Mucosa of stomach (tissue), 1 donor: ENCODE data around the gene PCDH19.

Experiments used
- H3K27me3 ChIP-seq: one replicate; pipeline ENCODE4 v1.7.0; 2013; ENCODE audit warnings: mild to moderate bottlenecking, low read length; ENCODE audit not compliant: control insufficient read depth, insufficient read depth
- H3K36me3 ChIP-seq: one replicate; pipeline ENCODE4 v1.7.0; 2013; ENCODE audit warnings: low read length; ENCODE audit not compliant: control insufficient read depth, insufficient read depth
- H3K4me1 ChIP-seq: one replicate; pipeline ENCODE4 v1.7.0; 2013; ENCODE audit warnings: mild to moderate bottlenecking, low read length; ENCODE audit not compliant: control insufficient read depth, insufficient read depth
- H3K4me3 ChIP-seq: one replicate; pipeline ENCODE4 v1.7.0; 2013; ENCODE audit warnings: low read length
- H3K9ac ChIP-seq: one replicate; pipeline ENCODE4 v1.7.0; 2013; ENCODE audit warnings: mild to moderate bottlenecking, low read length, moderate library complexity
- H3K9me3 ChIP-seq: one replicate; pipeline ENCODE4 v1.7.0; 2013; ENCODE audit warnings: mild to moderate bottlenecking, low read length, moderate library complexity; ENCODE audit not compliant: control insufficient read depth
- donor health status: Pancreatic carcinoma.

PCDH19 gene

DNA sequence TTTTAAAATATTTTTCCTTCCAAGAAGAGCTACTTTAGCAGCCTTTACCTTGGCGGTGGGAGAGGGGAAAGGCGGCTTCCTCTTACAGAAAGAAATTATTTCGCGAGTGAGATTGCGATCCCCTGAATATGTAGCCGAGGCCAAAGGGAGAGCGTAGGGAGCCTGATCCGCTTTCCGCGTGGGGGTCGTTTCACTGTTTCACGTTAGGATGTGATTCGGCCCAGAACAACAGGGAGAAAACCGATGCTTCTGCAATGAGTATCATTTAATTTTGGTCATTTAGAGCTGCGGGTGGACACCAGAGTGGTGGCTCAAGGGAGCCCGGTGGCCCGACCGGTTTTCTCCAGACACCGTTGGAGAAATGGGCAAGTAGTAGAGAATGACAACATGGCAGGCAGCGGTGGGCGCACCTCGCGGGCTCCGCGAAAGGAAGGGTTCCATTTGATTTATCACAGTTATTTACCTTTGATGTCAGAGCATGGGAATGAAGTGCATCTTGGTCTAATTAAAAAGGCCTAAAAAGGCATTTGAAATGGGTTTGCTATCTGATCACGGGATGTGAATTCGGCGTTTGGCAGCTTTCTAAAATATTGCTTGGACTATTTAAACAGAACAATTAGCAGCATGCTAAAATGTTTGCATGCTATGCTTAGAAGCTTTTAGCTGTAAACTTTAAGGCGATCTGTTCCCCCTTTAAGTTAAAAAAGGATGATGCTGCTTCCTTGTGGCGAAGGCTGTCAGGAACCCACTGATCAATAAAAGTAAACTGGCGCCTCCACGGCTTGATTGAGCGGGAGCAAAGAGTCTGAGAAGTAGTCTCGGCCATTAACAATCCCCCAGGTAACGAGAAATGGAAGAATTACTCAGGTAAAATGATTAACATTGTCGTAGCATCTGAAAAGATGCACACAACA is 2.0 kb upstream of the PCDH19 start:
- H3K9ac ChIP-seq: no peak overlapping the region
- H3K4me1 ChIP-seq: no peaks in the 10 kb centered on the region
- H3K36me3 ChIP-seq: no peaks in the 10 kb centered on the region
- peaks cover 45% of the 10 kb centered on the region for H3K27me3 ChIP-seq
- no peaks in the 10 kb centered on the region for H3K9me3 ChIP-seq
- H3K4me3 ChIP-seq: no peak overlapping the region

DNA sequence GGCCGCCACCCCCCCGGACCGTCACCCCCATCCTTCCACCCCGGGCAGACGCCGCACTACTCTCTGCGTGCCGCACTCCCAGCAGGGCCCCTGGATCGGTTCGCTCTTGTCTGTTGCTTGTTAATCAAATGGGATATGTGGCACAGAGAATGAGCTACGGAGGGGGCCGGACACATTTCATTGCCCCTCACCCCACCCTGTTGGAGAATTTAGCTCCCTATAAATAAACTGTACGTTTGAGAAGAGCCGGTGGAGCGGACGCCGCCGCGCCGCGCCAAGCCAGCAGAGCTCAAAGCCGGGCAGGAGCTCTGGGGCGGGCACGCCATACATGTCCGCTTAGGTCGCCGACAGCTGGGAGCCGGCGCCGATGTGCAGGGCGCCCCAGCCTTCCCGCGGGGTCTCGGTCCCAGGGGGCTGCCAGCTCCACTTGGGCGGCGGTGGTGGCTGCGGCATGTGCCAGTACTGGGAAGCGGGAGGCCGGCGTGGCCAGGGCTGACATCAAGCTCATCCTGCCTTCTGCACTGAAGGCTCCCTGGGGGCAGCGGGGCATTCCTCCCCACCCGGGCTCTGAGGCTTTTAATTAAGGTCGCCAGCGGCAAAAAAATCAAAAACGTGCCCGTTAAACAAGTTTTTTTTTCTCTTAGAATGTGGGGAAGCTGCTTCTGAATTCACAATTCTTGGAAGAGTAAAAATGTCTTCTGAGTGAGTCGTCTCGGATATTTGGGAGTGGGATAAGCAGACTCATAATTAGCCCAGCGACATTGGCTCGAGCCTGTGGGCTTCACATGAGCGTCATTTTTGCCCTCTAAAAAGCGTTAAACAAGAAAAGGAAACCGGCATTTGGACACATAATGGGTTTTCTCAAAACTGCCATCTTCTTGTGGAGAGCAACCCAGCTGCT is 1.1 kb upstream of the PCDH19 start:
- Histone ChIP-seq H3K9me3 (no peaks in the 10 kb centered on the region), H3K9ac (no peak overlapping the region), H3K27me3 (peaks cover 48% of the 10 kb centered on the region), H3K36me3 (no peaks in the 10 kb centered on the region), H3K4me1 (no peaks in the 10 kb centered on the region), H3K4me3 (no peak overlapping the region)

DNA sequence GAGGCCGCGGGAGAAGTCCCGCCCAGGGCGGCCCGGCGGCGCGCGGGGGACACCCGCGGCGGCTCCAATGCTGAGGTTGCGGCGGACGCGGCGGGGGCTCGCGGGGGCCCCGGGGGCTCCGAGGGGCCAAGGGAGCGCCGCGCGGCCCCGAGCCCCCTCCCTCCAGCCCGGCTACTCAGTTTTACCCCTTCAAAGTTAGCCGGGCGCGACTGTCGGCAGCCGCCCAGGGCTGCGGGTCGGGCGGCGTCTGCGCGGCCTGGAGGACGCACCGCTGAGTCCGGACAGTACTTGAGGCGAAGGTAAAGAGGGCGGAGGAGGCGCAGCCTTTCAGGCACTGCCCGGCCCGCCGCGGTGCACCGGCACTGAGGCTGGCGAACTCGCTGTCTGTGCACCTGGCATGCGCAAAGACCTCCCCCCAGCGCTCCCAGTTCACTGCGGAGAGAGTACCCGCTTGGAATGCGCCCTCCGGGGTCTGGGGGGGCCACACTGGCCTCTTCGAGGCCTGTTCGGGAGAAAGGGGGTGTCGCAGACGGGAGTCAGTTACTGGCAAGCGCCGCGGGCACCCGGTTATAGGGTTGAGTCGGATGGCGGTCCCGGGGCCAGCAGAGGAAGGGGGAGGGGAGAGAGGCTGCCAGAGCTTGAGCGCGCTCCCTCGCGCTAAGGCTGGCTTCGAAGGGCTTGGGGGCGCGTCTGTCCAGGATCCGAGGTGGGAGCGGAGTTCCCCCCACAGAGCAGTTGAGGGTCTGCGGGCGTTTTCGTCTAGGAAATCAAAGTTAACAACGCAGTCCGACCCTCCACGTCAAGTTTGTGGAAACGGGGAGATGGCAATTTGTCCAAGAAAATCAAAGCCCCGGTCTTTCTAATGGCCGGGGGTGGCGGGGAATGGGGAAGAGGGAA is 1.1 kb downstream of the PCDH19 start:
- Histone ChIP-seq H3K36me3 (no peaks in the 10 kb centered on the region), H3K9ac (no peak overlapping the region), H3K4me1 (no peaks in the 10 kb centered on the region), H3K27me3 (peaks cover 48% of the 10 kb centered on the region), H3K4me3 (no peak overlapping the region), H3K9me3 (no peaks in the 10 kb centered on the region)

DNA sequence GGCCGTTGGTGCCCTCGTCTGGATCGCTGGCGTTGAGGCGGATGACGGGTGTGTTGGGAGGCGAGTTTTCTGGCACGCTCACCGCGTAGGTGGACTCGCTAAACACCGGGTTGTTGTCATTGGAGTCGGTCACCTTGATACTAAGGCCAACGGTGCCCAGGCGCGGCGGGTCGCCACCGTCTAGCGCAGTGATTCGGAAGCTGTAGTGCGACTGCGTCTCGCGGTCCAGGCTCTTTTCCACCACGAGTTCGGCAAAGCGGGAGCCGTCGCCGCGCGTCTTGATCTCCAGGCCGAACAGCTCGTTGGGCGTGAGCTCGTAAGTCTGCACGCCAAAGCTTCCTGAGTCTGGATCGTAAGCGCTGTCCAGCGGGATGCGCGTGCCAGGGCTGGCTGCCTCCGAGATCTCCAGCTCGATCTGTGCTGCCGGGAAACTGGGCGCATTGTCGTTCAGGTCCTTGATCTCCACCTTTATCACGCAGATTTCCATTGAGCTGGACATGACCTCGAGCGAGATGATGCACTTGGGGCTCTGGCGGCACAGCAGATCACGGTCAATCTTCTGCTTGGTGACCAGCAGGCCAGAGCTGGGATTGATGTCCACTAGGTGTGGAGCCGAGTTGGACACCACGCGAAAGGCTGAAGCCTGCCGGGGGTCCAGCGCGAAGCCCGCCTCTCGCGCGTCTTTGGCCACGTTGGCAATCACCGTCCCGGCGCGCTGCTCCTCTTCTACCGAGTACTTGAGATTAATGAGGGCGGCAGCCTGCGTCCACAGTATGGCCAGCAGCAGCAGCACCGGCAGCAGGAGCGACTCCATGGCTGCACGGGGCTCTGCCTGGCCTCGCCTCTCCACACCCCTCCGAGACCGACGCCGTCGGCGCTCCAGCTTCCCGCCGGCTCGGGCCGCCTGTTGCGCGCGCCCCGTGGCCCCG is 2.0 kb downstream of the PCDH19 start:
- Histone ChIP-seq H3K4me3 (no peak overlapping the region), H3K9me3 (no peaks in the 10 kb centered on the region), H3K4me1 (no peaks in the 10 kb centered on the region), H3K36me3 (no peaks in the 10 kb centered on the region), H3K27me3 (peaks cover 46% of the 10 kb centered on the region), H3K9ac (no peak overlapping the region)

DNA sequence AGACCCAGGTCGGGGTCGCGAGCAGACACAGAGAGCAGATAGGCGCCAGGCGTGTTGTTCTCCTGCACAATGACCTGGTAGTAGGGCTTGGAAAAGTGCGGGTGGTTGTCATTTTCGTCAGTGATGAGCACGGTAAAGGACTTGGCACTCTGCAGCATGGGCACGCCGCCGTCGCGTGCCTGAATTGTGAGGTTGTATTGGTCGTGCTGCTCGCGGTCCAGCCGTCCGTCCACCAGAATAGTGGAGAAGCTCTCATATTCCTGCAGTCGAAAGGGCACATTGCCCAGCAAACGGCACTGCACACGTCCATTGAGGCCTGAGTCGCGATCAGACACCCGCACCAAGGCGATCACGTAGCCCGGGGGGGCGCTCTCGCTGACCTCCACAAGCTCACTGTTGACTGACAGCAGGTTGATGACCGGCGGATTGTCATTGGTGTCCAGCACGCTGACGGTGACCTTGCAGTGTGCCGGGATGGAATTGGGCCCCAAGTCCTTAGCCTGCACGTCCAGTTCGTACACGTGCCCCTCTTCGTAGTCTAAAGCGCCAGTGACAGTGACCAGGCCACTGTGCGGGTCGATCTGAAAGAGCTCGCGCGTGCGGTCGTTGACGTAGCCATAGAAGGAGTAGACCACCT is 2.8 kb downstream of the PCDH19 start:
- peaks cover 40% of the 10 kb centered on the region for H3K27me3 ChIP-seq
- no peaks in the 10 kb centered on the region for H3K36me3 ChIP-seq
- no peak overlapping the region for H3K4me3 ChIP-seq
- H3K9me3 ChIP-seq: no peaks in the 10 kb centered on the region
- H3K4me1 ChIP-seq: no peaks in the 10 kb centered on the region
- H3K9ac ChIP-seq: no peak overlapping the region

DNA sequence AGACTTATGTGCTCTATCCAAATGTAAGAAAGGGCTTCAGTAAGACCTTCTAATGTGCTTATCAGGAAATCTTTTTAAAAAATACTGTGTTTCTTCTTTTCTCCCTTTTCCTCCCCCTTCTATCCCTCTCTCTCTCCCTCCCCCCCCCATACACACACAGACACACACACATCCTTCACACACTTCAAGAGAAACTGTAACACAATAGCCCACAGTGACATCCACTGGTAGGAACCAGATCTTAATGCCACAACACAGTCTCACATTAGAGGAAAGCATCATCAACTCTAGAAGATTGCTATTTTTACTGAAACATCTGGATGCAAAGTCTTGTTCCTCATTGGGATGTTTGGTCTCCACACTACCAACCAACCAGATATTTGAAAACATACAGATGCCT is 4.6 kb downstream of the PCDH19 start:
- H3K9ac ChIP-seq: no peak overlapping the region
- H3K4me3 ChIP-seq: no peak overlapping the region
- no peaks in the 10 kb centered on the region for H3K4me1 ChIP-seq
- H3K36me3 ChIP-seq: no peaks in the 10 kb centered on the region
- peaks cover 23% of the 10 kb centered on the region for H3K27me3 ChIP-seq
- H3K9me3 ChIP-seq: no peaks in the 10 kb centered on the region

DNA sequence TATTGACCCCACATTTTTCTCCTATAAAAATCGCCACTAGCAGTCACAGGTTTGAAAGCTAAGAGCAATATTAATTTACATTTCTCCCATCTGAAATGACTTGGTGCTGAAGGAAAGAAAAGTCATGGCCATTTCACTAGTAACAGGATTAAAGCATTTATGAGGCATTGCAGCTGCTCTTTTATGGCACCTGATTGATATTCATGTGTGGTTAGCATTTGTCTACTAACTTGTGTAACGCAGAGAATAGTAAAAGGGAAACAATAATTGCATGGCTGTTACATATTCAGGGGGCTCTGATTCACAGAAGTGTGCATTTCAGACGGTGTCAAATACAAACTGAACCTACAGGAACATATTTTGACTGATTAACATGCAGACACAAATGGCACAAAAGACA is 5.2 kb downstream of the PCDH19 start:
- peaks cover 23% of the 10 kb centered on the region for H3K27me3 ChIP-seq
- H3K9ac ChIP-seq: no peak overlapping the region
- no peaks in the 10 kb centered on the region for H3K4me1 ChIP-seq
- H3K9me3 ChIP-seq: no peaks in the 10 kb centered on the region
- no peak overlapping the region for H3K4me3 ChIP-seq
- H3K36me3 ChIP-seq: no peaks in the 10 kb centered on the region

DNA sequence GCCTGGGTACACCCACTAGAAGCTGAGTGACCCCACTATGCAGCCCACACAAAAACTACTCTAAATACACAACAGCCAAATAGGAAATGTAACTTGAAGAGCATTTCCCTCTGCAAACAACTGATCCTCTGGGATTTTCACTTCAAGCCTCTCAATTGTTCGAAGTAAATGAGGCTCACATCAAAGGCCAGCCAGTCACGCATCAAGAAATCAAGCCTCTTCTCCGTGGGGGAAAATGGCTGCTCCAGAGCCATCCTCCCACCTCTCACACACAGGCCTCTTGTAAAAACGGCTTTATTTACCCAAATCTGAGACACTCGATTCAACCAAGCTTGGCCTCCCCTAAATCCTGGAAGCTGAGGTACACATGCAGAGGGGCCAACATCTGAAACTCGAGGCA is 14.3 kb downstream of the PCDH19 start:
- no peaks in the 10 kb centered on the region for H3K4me1 ChIP-seq
- H3K9me3 ChIP-seq: no peaks in the 10 kb centered on the region
- no peak overlapping the region for H3K4me3 ChIP-seq
- no peaks in the 10 kb centered on the region for H3K27me3 ChIP-seq
- H3K9ac ChIP-seq: no peak overlapping the region
- no peaks in the 10 kb centered on the region for H3K36me3 ChIP-seq

DNA sequence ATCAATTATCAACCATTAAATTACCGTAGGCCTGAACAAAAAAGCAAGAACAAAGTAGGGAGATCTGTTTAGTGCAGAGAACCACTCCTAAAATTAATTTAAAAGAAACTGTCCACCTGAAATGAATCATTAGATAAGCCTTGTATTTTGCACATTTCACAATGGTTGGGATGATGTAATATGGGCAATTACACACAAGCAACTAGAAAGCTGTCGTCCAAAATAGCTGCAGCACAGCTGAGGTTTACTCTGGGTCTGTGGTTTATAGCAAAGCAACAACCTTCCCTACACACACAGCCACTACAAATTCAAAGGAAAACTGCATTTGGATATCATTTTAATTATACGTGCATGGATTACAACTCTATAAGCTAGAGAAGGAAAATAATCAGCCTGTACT is 28.5 kb downstream of the PCDH19 start:
- H3K4me1 ChIP-seq: no peaks in the 10 kb centered on the region
- no peaks in the 10 kb centered on the region for H3K9me3 ChIP-seq
- H3K36me3 ChIP-seq: no peaks in the 10 kb centered on the region
- no peaks in the 10 kb centered on the region for H3K27me3 ChIP-seq
- no peak overlapping the region for H3K9ac ChIP-seq
- no peak overlapping the region for H3K4me3 ChIP-seq

DNA sequence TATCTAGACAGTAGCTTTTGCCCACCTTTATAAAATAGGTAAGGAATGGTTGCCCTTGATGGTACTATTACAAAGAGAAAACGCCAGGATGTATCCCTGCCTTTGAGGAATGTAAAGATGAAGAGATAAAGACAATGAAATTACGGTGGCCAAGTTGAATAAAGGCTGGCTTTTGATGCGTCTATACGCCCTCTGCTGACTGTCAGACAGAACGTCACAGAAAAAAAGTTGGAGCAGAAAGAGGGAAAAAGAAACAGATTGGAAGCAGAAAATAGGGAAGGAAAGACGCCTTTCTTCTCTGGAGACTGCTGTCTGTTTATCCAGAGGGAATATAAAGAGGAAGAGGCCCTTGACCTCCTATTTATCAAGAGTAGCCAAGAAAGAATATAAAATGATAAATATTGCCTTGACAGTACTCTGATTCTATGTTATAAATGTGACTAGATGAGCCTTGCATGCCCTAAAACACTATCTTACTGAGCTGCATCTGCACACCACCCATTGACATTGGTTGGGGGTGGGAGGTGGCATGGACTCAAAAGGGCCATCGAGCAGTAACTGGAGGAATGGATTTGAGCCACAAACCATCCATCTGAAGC is 30.6 kb downstream of the PCDH19 start:
- H3K9ac ChIP-seq: no peak overlapping the region
- no peaks in the 10 kb centered on the region for H3K9me3 ChIP-seq
- H3K36me3 ChIP-seq: no peaks in the 10 kb centered on the region
- H3K4me3 ChIP-seq: no peak overlapping the region
- no peaks in the 10 kb centered on the region for H3K4me1 ChIP-seq
- no peaks in the 10 kb centered on the region for H3K27me3 ChIP-seq
